Fibroblast of mammary gland (primary cell): ENCODE data around the gene GRM4.

Source experiments
- DNase-seq: peaks from one replicate; pipeline ENCODE4 v3.0.0-alpha.2; 2010; ENCODE audit warnings: low read depth
- H3K4me3 ChIP-seq: 2 replicates; pipeline ENCODE4 v1.5.1; 2011; ENCODE audit warnings: low read depth, mild to moderate bottlenecking, low read length, moderate library complexity; ENCODE audit not compliant: control insufficient read depth
- TF ChIP-seq, protein P1 (sequence below): conservative IDR thresholded peaks from 2 replicates; pipeline ENCODE4 v1.5.1; 2011; ENCODE audit warnings: low read depth, low read length, inconsistent platforms; ENCODE audit not compliant: control insufficient read depth, insufficient read depth

GRM4 gene

GRCh38 chr6:34090529-34090928 lies 55.4 kb downstream of the GRM4 start:
- no peak for DNase-seq
- TF ChIP-seq, protein P1, sequence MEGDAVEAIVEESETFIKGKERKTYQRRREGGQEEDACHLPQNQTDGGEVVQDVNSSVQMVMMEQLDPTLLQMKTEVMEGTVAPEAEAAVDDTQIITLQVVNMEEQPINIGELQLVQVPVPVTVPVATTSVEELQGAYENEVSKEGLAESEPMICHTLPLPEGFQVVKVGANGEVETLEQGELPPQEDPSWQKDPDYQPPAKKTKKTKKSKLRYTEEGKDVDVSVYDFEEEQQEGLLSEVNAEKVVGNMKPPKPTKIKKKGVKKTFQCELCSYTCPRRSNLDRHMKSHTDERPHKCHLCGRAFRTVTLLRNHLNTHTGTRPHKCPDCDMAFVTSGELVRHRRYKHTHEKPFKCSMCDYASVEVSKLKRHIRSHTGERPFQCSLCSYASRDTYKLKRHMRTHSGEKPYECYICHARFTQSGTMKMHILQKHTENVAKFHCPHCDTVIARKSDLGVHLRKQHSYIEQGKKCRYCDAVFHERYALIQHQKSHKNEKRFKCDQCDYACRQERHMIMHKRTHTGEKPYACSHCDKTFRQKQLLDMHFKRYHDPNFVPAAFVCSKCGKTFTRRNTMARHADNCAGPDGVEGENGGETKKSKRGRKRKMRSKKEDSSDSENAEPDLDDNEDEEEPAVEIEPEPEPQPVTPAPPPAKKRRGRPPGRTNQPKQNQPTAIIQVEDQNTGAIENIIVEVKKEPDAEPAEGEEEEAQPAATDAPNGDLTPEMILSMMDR, result no peak
- no peak overlapping the region for H3K4me3 ChIP-seq

DNA sequence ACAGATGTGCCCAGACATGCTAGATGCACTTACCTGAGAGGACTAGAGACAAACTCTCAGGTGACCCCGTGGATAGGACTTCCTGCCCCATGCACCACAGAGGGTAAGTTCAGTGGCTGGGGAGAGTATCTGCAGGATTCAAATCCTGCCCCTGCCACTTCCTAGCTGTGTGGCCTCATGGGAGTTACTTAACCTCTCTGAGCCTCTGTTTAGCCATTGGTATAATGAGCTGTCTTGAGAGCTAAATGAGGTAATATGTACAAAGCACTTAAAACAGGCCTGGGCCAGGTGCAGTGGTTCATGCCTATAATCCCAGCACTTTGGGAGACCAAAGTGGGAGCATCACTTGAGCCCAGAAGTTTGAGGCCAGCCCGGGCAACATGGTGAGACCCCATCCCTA lies 59.3 kb downstream of the GRM4 start:
- DNase-seq, result no peak
- TF ChIP-seq, protein P1, result no peak
- H3K4me3 ChIP-seq, result no peak overlapping the region

DNA sequence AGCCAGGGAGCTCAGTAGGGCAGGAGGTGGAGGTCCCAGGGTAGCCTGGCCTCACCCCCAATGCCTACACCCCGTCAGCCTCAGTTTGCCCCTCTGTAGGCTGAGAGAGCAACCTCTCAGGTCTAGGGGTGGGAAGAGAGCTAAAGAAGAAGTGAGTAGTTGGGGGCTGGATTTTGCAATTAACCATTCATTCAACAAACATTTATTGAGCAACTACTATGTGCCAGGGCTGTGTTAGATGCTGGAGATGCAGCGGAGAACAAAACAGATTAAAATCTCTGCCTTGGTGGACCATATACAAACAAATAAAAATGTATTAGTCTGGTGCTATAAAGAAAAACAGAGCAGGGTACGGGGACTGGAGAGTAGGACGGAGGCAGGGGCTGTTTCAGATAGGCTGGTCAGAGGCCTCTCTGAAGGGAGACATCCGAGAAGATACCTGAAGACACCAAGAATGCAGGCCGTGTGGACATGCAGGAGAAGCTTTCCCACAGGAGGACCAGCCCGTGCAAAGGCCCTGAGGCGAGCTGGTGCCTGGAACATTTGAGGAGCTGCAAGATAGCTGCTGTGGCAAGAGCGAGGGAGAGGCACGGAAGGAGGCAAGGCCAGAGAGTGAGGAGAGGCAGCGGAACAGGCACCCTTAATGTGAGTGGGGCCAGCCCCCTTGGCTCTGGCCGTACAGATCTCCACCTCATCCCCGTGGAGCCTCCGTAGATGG lies 60.3 kb downstream of the GRM4 start:
- no peak overlapping the region for H3K4me3 ChIP-seq
- DNase-seq, result no peak
- TF ChIP-seq, protein P1, result no peak

GRCh38 chr6:34084591-34085290 lies 61.1 kb downstream of the GRM4 start:
- TF ChIP-seq, protein P1, result no peak
- no peak for DNase-seq
- no peak overlapping the region for H3K4me3 ChIP-seq

GRCh38 chr6:34082864-34083626 lies 62.8 kb downstream of the GRM4 start:
- no peak for DNase-seq
- TF ChIP-seq, protein P1, result no peak
- H3K4me3 ChIP-seq, result no peak overlapping the region

DNA sequence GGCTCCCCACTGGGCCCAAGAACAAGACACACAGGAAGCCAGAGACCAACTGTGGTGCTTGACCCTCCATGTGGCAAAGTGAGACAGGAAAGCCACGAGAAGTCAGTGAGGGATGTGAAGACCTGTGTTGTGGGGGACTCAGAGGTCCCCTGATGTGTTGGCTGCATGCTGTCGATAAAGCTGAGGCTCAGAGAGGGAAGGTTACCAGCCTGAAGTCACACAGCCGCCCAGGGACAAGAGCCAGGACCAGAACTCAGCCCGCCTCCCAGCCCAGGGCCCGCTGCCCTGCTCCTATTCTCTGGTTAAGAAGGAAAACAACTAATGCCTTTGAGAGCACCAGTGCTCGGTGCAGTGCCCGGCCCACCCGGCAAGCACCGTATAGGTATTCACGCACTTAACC lies 63.5 kb downstream of the GRM4 start:
- TF ChIP-seq, protein P1, result no peak
- DNase-seq, result no peak
- no peak overlapping the region for H3K4me3 ChIP-seq
